GM13976 (cell line): Measurements from ENCODE around the gene RHCE.
"Not testable (repeated sequence)": the region's sequence is repeated elsewhere in the genome, so short reads cannot be mapped to it uniquely, and the experiment has no call there.

Experiments used
- DNase-seq: peaks from one replicate; pipeline ENCODE4 v3.0.0; 2012; ENCODE audit warnings: low spot score
- in situ Hi-C: fragments of 300-500 bp; cut with MboI; formaldehyde crosslinking; loops from one replicate; pipeline ENCODE4 v1.12.0; 2022; ENCODE audit warnings: low sequenced_read_pairs, mixed read lengths, inconsistent platforms; ENCODE audit not compliant: unreplicated experiment
- TF ChIP-seq, protein P1 (sequence below): IDR thresholded peaks from 2 replicates; pipeline ENCODE4 v1.5.1; 2012; ENCODE audit warnings: borderline replicate concordance, mild to moderate bottlenecking; ENCODE audit not compliant: insufficient read depth; ENCODE audit errors: extremely low read depth, missing control alignments, control extremely low read depth

RHCE gene

DNA sequence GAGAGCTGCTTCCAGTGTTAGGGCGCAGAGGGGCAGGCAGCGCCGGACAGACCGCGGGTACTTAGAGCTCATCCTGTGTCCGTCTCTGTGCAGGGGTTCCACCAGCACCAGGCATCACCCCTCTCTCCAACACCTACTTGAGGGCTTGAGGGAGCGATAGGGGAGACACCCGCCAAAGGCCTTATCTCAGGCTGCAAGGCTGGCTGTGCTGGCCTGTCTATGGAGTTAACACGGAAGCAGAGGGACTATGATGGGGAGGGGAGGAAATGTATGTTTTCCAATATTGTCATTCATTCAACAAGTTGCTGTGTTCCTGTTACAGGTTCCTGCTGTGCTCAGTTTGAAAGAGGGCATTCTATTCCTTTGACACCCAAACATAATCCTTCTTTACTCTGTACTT is at the start of gene RHCE:
TSS of gene RHCE (minus strand) at position 111 of the 400 bp plus-strand sequence. CDS start at position 72, 39 bp downstream.
- in situ Hi-C loops: loop anchor here (25.0 kb wide), 1 partner anchor 392 kb away; the partner anchor contains the start of genes MTFR1L and SELENON

DNA sequence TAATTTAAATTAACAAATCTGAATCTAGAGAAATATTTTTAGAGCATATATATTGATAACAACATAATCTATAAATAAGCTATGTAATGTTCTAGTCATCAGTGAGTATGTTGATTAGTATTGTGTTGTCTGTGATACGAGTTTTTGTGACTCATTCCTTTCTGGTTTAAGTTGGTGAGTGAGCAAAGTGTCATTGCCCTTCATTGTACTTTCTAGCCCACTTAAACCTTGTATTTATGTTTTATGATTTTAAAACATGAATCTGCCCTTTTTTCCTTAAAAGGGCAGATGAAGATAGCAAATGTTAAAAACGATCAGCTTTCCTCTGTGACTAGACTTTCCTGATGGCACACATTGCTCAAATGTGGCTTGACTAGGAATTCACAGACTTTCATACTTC is 48.6 kb upstream of the RHCE start:
- TF ChIP-seq, protein P1, sequence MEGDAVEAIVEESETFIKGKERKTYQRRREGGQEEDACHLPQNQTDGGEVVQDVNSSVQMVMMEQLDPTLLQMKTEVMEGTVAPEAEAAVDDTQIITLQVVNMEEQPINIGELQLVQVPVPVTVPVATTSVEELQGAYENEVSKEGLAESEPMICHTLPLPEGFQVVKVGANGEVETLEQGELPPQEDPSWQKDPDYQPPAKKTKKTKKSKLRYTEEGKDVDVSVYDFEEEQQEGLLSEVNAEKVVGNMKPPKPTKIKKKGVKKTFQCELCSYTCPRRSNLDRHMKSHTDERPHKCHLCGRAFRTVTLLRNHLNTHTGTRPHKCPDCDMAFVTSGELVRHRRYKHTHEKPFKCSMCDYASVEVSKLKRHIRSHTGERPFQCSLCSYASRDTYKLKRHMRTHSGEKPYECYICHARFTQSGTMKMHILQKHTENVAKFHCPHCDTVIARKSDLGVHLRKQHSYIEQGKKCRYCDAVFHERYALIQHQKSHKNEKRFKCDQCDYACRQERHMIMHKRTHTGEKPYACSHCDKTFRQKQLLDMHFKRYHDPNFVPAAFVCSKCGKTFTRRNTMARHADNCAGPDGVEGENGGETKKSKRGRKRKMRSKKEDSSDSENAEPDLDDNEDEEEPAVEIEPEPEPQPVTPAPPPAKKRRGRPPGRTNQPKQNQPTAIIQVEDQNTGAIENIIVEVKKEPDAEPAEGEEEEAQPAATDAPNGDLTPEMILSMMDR: no peak
- DNase-seq: no peak
- in situ Hi-C loops: no loop called here

More for the DNA sequence above, at the start of gene RHCE:
- not testable (repeated sequence) for DNase-seq

DNA sequence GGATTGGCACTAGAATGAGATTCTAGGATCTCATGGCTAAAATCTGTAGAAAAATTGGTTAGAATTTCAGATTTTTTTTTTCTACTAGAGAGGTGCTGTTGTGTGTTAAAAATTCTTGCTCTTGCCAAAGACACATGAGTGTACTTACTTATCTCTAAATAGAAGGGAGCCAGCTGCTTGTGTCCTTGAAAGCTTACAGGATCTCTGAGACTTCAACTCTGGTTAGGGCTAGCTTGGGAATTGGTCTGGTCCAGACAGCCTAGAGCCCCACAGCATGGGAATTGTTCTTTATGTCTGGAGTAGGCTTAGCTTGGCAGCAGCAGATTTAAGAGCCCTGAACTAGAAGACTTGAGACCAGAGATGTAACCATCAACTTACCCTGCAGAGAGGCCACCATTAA is 47.4 kb upstream of the RHCE start:
- TF ChIP-seq, protein P1: no peak
- DNase-seq: no peak
- in situ Hi-C loops: no loop called here

DNA sequence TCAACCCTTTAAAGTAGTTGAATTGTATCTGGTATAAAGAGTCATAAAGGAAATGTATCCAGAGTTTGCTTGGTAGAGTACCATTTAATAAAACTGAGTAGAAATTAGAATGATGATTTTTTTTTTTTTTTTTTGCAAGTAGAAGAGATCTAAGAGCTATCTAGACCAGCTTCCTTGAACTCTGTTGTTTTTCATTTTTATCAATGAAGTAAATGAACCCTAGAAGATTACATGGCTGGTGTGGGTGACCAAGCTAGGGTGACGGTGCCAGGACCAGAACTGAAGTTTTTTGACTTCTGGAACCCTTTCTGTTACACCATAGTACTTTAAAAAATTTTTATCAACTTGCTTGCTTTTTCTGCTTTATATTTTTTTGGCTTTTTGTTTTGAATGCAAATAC is 47.0 kb upstream of the RHCE start:
- no peak for DNase-seq
- in situ Hi-C loops: no loop called here
- TF ChIP-seq, protein P1: no peak

DNA sequence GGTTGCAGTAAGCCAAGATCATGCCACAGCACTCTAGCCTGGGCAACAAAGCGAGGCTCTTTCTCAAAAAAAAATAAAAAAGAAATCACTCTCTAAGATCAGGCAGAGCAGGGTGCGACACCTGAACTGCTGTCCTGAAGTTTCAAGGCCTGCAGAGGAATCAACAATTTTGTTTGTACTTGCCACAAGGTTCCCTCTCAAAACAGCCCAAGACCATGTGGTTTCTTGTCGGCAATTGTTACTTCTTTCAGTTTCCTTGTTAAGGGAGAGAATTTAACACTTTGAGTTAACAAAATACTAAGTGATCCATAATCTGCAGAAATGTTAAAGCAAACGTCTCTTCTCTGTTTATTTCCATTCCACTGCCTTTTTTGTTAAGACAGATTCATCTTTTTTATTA is 46.6 kb upstream of the RHCE start:
- no peak for DNase-seq
- TF ChIP-seq, protein P1: no peak
- in situ Hi-C loops: no loop called here

DNA sequence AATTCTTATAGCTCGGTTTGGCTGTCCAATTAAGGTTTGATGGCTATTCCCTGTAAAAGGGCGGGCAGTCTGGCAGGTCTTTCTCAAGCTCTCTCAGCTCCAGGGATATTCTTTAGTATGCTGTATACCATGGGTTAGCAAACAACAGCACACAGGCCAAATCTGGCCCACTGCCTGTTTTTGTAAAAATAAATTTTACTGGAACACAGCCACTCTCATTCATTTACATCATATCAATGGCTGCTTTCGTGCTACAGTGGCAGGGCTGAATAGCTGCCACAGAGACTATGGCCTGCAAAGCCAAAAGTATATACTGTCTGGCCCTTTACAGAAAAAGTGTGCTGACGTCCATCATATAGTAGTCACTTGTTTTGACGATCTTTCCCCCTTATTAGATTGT is 42.1 kb upstream of the RHCE start:
- in situ Hi-C loops: no loop called here
- DNase-seq: no peak
- TF ChIP-seq, protein P1: no peak

DNA sequence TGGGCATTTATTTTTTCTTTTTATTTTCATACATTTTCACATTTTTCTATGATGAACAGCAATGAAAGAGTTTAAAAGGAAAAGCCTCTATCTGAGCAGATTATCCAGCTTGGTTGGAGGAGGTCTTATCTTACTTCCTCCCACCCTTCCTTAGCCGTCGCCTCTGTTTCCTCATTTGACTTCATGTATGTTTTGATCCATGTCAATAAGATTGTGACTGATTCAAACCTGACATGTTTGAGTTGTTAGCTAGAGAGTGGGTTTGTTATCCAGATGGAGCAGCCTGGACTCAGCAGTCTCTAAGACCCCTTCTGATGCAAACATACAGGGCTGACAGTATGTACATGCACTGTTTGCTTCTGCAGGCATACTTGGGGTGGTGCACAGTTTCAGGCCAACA is 41.2 kb upstream of the RHCE start:
- DNase-seq: no peak
- in situ Hi-C loops: no loop called here
- TF ChIP-seq, protein P1: no peak

DNA sequence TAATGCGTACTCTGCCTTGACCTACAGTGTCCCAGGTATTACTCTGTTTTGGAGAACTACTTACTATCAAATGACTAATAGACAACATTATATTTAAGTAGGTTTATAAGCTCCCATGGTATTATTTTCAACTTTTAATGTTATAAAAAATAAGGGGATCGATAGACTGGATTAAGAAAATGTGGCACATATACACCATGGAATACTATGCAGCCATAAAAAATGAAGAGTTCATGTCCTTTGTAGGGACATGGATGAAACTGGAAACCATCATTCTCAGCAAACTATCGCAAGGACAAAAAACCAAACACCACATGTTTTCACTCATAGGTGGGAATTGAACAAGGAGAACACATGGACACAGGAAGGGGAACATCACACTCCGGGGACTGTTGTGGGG is 40.2 kb upstream of the RHCE start:
- in situ Hi-C loops, DNase-seq: not testable (repeated sequence)
